Neural cell (in vitro differentiated cells): ENCODE results near the gene CYSRT1. TPM values are rescaled to one million over a fixed set of nuclear protein-coding genes. Genes with fewer than 3 reads are reported as not detected.

Experiments used
- H2AFZ ChIP-seq: fragments of 200-600, 300-800 bp; sonication (generic), shearing (Covaris generic); 2 replicates; pipeline ENCODE4 v1.6.0; 2014; ENCODE audit warnings: low read depth, mild to moderate bottlenecking, antibody characterized with exemption, low read length, moderate library complexity
- H3F3A ChIP-seq: fragments of 200-600 bp; shearing (Covaris generic); 2 replicates; pipeline ENCODE4 v1.6.1; 2016; ENCODE audit warnings: mild to moderate bottlenecking, moderate library complexity, mixed read lengths, antibody characterized with exemption, low read length; ENCODE audit not compliant: insufficient read depth, poor library complexity, severe bottlenecking
- H3K27ac ChIP-seq: fragments of 200-600, 300-800 bp; sonication (generic), shearing (Covaris generic); 2 replicates; pipeline ENCODE4 v1.5.1; 2014; ENCODE audit warnings: mild to moderate bottlenecking, low read length, moderate library complexity
- H3K27me3 ChIP-seq: fragments of 300-800, 200-600 bp; sonication (generic), shearing (Covaris generic); 2 replicates; pipeline ENCODE4 v1.6.0; 2014; ENCODE audit warnings: mild to moderate bottlenecking, low read depth, low read length, moderate library complexity; ENCODE audit not compliant: insufficient read depth
- H3K36me3 ChIP-seq: fragments of 300-800, 200-600 bp; sonication (generic), shearing (Covaris generic); 2 replicates; pipeline ENCODE4 v1.5.1; 2014; ENCODE audit warnings: mild to moderate bottlenecking, antibody characterized with exemption, low read length, moderate library complexity; ENCODE audit not compliant: insufficient read depth
- H3K4me2 ChIP-seq: fragments of 300-800, 200-600 bp; sonication (generic), shearing (Covaris generic); 2 replicates; pipeline ENCODE4 v1.6.0; 2014; ENCODE audit warnings: mild to moderate bottlenecking, low read length
- H3K4me3 ChIP-seq: fragments of 300-800, 200-600 bp; sonication (generic), shearing (Covaris generic); 2 replicates; pipeline ENCODE4 v1.5.1; 2014; ENCODE audit warnings: mild to moderate bottlenecking, low read length, moderate library complexity
- H3K79me2 ChIP-seq: fragments of 200-600 bp; shearing (Covaris generic); replicated peaks from 2 replicates; pipeline ENCODE4 v1.6.0; 2014; ENCODE audit warnings: mild to moderate bottlenecking, low read length, moderate library complexity; ENCODE audit not compliant: insufficient read depth
- H3K9ac ChIP-seq: fragments of 300-800, 200-600 bp; sonication (generic), shearing (Covaris generic); 2 replicates; pipeline ENCODE4 v1.6.1; 2016; ENCODE audit warnings: mild to moderate bottlenecking, low read length, mixed read lengths
- H3K9me2 ChIP-seq: fragments of 200-600 bp; shearing (Covaris generic); 2 replicates; pipeline ENCODE4 v1.6.1; 2016; ENCODE audit warnings: mild to moderate bottlenecking, low read length, mixed read lengths; ENCODE audit not compliant: insufficient read depth
- H3K9me3 ChIP-seq: fragments of 200-600, 300-800 bp; sonication (generic), shearing (Covaris generic); 2 replicates; pipeline ENCODE4 v1.6.1; 2016; ENCODE audit warnings: mild to moderate bottlenecking, mixed run types, low read length, moderate library complexity, mixed read lengths
- H4K20me1 ChIP-seq: fragments of 200-600 bp; shearing (Covaris generic); 2 replicates; pipeline ENCODE4 v1.6.1; 2016; ENCODE audit warnings: mild to moderate bottlenecking, mixed run types; ENCODE audit not compliant: insufficient read depth
- CTCF ChIP-seq: fragments of 450-650 bp; IDR thresholded peaks from 2 replicates; pipeline ENCODE4 v1.5.1; 2014; ENCODE audit warnings: antibody characterized with exemption, mild to moderate bottlenecking, moderate library complexity; ENCODE audit not compliant: poor library complexity, severe bottlenecking
- EP300 ChIP-seq: fragments of 450-650 bp; conservative IDR thresholded peaks from 2 replicates; pipeline ENCODE4 v1.6.1; 2014; ENCODE audit warnings: antibody characterized with exemption, mild to moderate bottlenecking, moderate library complexity; ENCODE audit not compliant: poor library complexity, severe bottlenecking
- EZH2 ChIP-seq: fragments of 200-600, 300-800 bp; shearing (Covaris generic), sonication (generic); IDR thresholded peaks from 2 replicates; pipeline ENCODE4 v1.6.1; 2014; ENCODE audit warnings: antibody characterized with exemption, low read length, borderline replicate concordance, mild to moderate bottlenecking; ENCODE audit not compliant: insufficient read depth, poor library complexity, severe bottlenecking
- MXI1 ChIP-seq: fragments of 450-650 bp; conservative IDR thresholded peaks from 2 replicates; pipeline ENCODE4 v1.6.1; 2014; ENCODE audit warnings: antibody characterized with exemption, mild to moderate bottlenecking; ENCODE audit not compliant: poor library complexity, severe bottlenecking
- POLR2AphosphoS5 ChIP-seq: IDR thresholded peaks from 2 replicates; pipeline ENCODE4 v1.6.1; 2012
- RAD21 ChIP-seq: fragments of 450-650 bp; conservative IDR thresholded peaks from 2 replicates; pipeline ENCODE4 v1.6.1; 2014; ENCODE audit warnings: antibody characterized with exemption, mild to moderate bottlenecking, moderate library complexity
- REST ChIP-seq: IDR thresholded peaks from 2 replicates; pipeline ENCODE4 v1.6.1; 2012; ENCODE audit warnings: borderline replicate concordance
- SMC3 ChIP-seq: fragments of 450-650 bp; conservative IDR thresholded peaks from 2 replicates; pipeline ENCODE4 v1.6.1; 2014; ENCODE audit warnings: antibody characterized with exemption, mild to moderate bottlenecking, moderate library complexity; ENCODE audit not compliant: poor library complexity
- TAF1 ChIP-seq: IDR thresholded peaks from 2 replicates; pipeline ENCODE4 v1.6.1; 2012; ENCODE audit warnings: low read depth
- polyA plus RNA-seq: library from polyadenylated mRNA; depleted of rRNA; stranded (reverse); fragments of >200 nt; gene quantifications from 2 replicates; pipeline ENCODE4 v1.2.3, GENCODE V29; 2014

Gene CYSRT1
- polyA plus RNA-seq, 1 donor from 2014 or later: 3.3 TPM

- no peaks in the 10 kb centered on the region for H3K9me3 ChIP-seq
- no peak overlapping the region for H2AFZ ChIP-seq
- no peaks in the 10 kb centered on the region for H3K27me3 ChIP-seq
- no peaks in the 10 kb centered on the region for H3K9me2 ChIP-seq
- H3K79me2 ChIP-seq: peaks cover 31% of the 10 kb centered on the region
- no peaks in the 10 kb centered on the region for H4K20me1 ChIP-seq
- H3K4me2 ChIP-seq: no peak overlapping the region
- H3F3A ChIP-seq: no peaks in the 10 kb centered on the region
- no peak overlapping the region for H3K9ac ChIP-seq
- H3K27ac ChIP-seq: no peak overlapping the region
- H3K36me3 ChIP-seq: no peaks in the 10 kb centered on the region
- no peak for TF ChIP-seq EP300
- TF ChIP-seq MXI1: no peak
- TF ChIP-seq CTCF: no peak
- TF ChIP-seq POLR2AphosphoS5: no peak
- no peak for TF ChIP-seq EZH2
- no peak for TF ChIP-seq REST
- TF ChIP-seq SMC3: no peak
- no peak for TF ChIP-seq RAD21
- TF ChIP-seq TAF1: no peak
- no peak overlapping the region for H3K4me3 ChIP-seq
Observed at GRCh38 chr9:137202966-137203365, 22.0 kb upstream of the CYSRT1 start.

- no peaks in the 10 kb centered on the region for H3K36me3 ChIP-seq
- H3K27me3 ChIP-seq: no peaks in the 10 kb centered on the region
- H3K9me2 ChIP-seq: no peaks in the 10 kb centered on the region
- H3K79me2 ChIP-seq: peaks cover 31% of the 10 kb centered on the region
- H4K20me1 ChIP-seq: no peaks in the 10 kb centered on the region
- TF ChIP-seq MXI1 (no peak), SMC3 (no peak), POLR2AphosphoS5 (no peak), TAF1 (no peak), REST (no peak)
- H2AFZ ChIP-seq: no peak overlapping the region
- peak overlapping the region; percentile 100 for H3K4me3 ChIP-seq
- peak overlapping the region; percentile 83 for H3K9ac ChIP-seq
- H3K27ac ChIP-seq: peak overlapping the region; percentile 63
- no peaks in the 10 kb centered on the region for H3F3A ChIP-seq
- no peaks in the 10 kb centered on the region for H3K9me3 ChIP-seq
- H3K4me2 ChIP-seq: peak overlapping the region; percentile 74
Observed at GRCh38 chr9:137204731-137205125, 20.2 kb upstream of the CYSRT1 start.
